Mucosa of descending colon (tissue), 3 donors: ENCODE measurements around the gene NDC1. TPM values are rescaled to one million over a fixed set of nuclear protein-coding genes. Genes with fewer than 3 reads are reported as not detected.

Source experiments
- ATAC-seq: fragments of 200-7000 bp; cut with Tn5 transposase; one replicate; pipeline ENCODE4 v1.9.1; 2020; ENCODE audit warnings: mild to moderate bottlenecking, moderate library complexity
- DNase-seq, 3 donors: peaks; one replicate each; pipeline ENCODE4 v3.0.0-alpha.2; 2020
- H3K36me3 ChIP-seq: fragments of 200-600 bp; one replicate; pipeline ENCODE4 v1.8.0; 2021; ENCODE audit warnings: low read depth, mild to moderate bottlenecking
- H3K4me1 ChIP-seq: fragments of 200-600 bp; one replicate; pipeline ENCODE4 v1.8.0; 2021; ENCODE audit warnings: low read depth, mild to moderate bottlenecking
- H3K4me3 ChIP-seq: fragments of 200-600 bp; one replicate; pipeline ENCODE4 v1.8.0; 2021; ENCODE audit warnings: mild to moderate bottlenecking
- H3K9me3 ChIP-seq: fragments of 200-600 bp; one replicate; pipeline ENCODE4 v1.8.0; 2021; ENCODE audit warnings: mild to moderate bottlenecking
- CTCF ChIP-seq: fragments of 200-600 bp; IDR thresholded peaks from one replicate; pipeline ENCODE4 v1.8.0; 2022; ENCODE audit warnings: antibody characterized with exemption, mild to moderate bottlenecking
- intact Hi-C, 2 donors: fragments of 100-400 bp; cut with DNase I in 1 of 2; cut with micrococcal nuclease in 1 of 2; formaldehyde crosslinking; loops; one replicate each; pipeline versions ENCODE4 v1.11.0 to v1.11.1; 2022; cut with DNase I, micrococcal nuclease
- total RNA-seq, 3 donors: library from RNA; stranded (reverse); fragmentation: NEBNext Ultra II Directional in 2 of 3; extraction: Animal tissue kit (Norgen Biotek cat#: 25700) in 2 of 3; gene quantifications; one replicate each; pipeline versions ENCODE4 v1.2.1 to v1.2.4, GENCODE V29; 2021 to 2023
- donor health status: DM: no; HTN: no; CAD: no; lungs with moderate emphysema.
- donor health status: DM: no; HTN: no; CAD: no.
- donor health status: DM: no; HTN: yes; CAD: no.

Gene NDC1
- total RNA-seq, 3 donors from 2014 or later = 9.7 to 23.8 (median 11.0) TPM

DNA sequence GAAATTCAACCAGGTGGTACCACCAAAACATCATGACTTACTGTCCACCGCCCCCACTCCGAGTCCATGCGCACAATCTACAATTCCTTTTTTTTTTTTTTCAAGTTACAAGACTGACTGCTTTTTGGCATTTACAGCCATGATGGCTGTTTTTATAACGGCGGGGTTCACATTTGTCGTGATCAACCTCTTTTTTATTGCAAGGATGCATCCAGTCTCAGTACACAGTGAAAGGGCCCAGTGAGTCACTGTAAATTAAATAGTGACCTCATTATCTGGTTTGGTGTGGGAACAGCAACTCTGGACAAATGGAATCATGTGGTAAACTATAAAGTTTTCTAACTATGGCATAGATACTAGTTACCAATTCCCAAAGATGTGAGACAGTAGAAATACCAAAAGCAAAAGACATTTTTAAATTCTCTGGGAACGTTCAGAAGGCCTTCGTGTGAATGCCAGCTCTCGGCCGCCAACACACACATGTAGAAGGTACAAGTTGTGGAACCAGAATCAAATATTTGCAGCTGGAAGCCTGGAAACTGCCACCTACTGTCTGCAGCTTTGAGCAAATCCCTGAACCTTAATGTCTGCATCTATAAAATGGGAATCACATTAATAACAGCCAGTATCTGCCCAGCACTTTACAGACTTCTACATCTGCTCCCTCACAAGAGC lies 104.0 kb downstream of the NDC1 start:
- TF ChIP-seq CTCF = no peak
- DNase-seq (no peak), ATAC-seq (no peak)
- intact Hi-C loops = no loop called here
- Histone ChIP-seq H3K9me3 (no peaks in the 10 kb centered on the region), H3K36me3 (no peaks in the 10 kb centered on the region), H3K4me3 (no peak overlapping the region), H3K4me1 (peaks cover 13% of the 10 kb centered on the region)

DNA sequence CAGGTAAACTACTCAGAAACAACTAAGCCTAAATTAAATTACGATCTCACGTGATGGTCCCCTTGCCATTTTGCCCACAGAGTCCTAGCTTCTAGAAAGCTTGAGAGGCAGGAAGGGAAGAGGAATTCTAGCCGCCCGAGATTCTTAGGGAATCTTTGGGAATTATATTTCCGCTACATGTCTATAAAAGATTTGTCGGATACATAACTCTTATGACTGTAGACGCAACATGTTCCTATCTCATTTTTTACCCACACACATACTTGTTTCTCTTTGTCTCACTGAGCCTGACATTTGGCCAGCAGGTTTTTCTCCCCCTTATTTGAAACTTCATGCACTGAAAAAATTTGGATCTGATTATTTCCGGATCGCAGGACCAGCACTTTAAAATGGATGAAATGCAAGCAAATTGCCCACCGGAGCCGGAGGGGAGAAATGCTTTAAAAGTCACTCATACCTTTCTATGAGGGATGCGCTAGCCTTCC lies 104.6 kb downstream of the NDC1 start:
- H3K9me3 ChIP-seq = no peaks in the 10 kb centered on the region
- H3K4me3 ChIP-seq = no peak overlapping the region
- no peak for ATAC-seq
- no peaks in the 10 kb centered on the region for H3K36me3 ChIP-seq
- no peak for DNase-seq
- TF ChIP-seq CTCF = no peak
- H3K4me1 ChIP-seq = peaks cover 9% of the 10 kb centered on the region
- intact Hi-C loops = no loop called here

DNA sequence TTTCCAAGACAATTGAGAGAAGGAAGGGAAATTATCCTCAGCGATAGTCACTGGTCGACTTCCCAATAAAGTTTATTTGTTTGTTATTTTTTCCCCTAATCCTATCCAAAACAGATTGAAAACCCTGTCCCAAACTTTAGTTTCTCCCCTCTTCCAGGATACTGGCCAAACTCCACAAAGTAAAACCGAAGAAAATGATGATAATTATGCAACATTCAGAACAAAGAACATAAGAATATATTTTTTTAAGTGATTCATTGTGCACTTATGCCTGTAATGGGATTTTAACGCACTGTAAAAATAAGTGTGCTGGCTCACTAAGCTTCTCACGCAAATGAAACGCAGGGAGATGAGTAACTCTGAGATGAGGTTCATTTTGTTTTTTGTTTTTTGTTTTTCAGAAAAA lies 105.2 kb downstream of the NDC1 start:
- H3K4me3 ChIP-seq = no peak overlapping the region
- ATAC-seq = no peak
- H3K9me3 ChIP-seq = no peaks in the 10 kb centered on the region
- peaks cover 4% of the 10 kb centered on the region for H3K4me1 ChIP-seq
- intact Hi-C loops = no loop called here
- DNase-seq = no peak
- TF ChIP-seq CTCF = no peak
- H3K36me3 ChIP-seq = no peaks in the 10 kb centered on the region

- no peak for ATAC-seq
- no peak for DNase-seq
- Histone ChIP-seq H3K4me1 (no peaks in the 10 kb centered on the region), H3K9me3 (no peaks in the 10 kb centered on the region), H3K36me3 (no peaks in the 10 kb centered on the region), H3K4me3 (no peak overlapping the region)
- TF ChIP-seq CTCF = no peak
- intact Hi-C loops = no loop called here
Measured at GRCh38 chr1:53732409-53732808, 105.7 kb downstream of the NDC1 start.

GRCh38 chr1:53731779-53732305 lies 106.3 kb downstream of the NDC1 start:
- Histone ChIP-seq H3K4me1 (no peaks in the 10 kb centered on the region), H3K36me3 (no peaks in the 10 kb centered on the region), H3K9me3 (no peaks in the 10 kb centered on the region), H3K4me3 (no peak overlapping the region)
- ATAC-seq (no peak), DNase-seq (no peak)
- no peak for TF ChIP-seq CTCF
- intact Hi-C loops = no loop called here
